NCI-H1105 (cell line): Measurements from ENCODE around the gene PCBP3.
A peak's percentile ranks its signal among the peaks of the same experiment; 100 is the strongest.
"Not testable (repeated sequence)": the region's sequence is repeated elsewhere in the genome, so short reads cannot be mapped to it uniquely, and the experiment has no call there.

Experiments
- DNase-seq: peaks from one replicate; lab custom pipeline; 2025; lab: John Stamatoyannopoulos, UW

PCBP3 gene

DNA sequence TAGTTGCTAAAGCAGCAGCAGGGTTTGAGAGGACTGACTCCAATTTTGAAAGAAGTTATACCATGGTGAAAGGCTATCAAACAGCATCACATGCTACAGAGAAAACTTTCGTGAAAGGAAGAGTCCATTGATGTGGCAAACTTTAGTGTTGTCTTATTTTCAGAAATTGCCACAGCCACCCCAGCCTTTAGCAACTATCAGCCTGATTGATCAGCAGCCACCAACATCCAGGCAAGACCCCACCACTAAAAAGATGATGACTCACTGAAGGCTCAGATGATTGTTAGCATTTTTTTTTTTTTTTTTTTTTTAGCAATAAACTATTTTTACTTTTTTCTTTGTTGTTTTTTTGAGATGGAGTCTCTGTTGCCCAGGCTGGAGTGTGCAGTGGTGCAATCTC, 35.3 kb downstream of the PCBP3 start:
- not testable (repeated sequence) for DNase-seq

GRCh38 chr21:45680215-45680614, 36.7 kb downstream of the PCBP3 start:
- DNase-seq, result no peak

DNA sequence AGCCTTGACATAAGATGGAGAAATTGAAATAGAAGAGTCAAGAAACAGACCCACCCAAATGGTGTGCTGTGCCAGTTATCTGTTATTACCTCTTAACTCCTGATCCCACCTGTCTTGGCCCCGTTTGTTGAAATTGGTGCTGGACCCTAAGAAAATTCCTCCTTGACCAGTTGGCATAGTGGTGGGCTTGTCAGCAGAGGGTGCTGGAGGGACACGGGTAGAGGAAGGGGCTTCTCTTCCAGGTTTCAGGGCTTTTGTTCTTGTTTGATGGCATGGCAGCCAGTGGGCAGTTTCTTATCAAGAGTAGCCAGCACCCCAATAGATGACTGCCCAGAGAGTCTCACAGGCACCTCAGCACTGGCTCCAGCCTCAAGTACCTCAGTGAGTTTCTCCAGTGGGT, 51.6 kb downstream of the PCBP3 start:
- no peak for DNase-seq

DNA sequence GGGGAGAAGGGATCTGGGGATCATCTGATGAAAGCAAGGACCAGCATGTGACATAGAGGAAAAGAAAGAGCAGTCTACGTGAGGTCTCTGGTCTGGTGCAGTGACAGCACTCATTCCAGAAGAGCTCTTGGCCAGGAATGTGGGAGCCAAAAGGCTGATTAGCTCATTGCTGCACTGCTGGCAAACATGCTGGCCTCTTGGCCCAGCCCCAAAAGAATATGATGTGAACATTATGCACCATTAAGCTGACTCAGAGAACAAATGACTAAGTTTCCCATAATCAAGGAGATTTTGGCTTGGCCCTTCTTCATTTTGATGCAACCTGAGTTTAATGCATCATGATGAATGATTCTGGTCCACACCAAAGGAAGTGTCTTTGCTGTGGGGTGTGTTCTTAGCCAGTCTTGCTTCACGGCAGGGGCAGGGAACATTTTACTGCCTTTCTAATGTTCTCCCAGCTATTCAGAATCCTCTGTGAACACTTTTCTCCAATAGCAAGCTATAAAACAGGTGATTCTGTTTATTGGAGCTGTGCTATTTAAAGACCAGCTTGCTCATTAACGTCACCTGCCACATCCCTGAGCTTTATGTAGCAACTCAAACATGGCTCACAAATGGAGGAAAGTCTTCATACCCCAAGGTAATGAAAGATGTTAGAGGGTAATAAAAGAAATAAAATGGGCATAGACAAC, 55.1 kb downstream of the PCBP3 start:
- peak; percentile 4 for DNase-seq

GRCh38 chr21:45699251-45699942, 55.9 kb downstream of the PCBP3 start:
- no peak for DNase-seq

DNA sequence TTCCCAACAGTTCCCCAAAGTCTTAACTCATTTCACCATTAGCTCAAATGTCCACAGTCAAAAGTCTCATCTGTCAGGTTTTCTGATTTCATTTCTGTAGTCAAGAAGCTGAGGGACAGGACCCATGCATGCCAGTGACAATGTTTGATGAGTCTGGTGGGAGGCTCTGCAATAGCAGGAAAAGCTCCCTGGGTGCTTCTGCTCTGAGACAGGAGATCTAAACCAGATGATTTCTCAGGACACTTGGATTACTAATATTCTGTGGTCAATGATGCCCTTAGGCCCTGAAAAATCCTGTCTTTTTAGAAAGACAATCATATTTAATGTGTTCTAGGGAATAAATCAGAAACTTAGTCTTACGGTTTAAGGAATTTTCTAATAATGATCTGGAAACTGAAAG, 56.4 kb downstream of the PCBP3 start:
- no peak for DNase-seq

DNA sequence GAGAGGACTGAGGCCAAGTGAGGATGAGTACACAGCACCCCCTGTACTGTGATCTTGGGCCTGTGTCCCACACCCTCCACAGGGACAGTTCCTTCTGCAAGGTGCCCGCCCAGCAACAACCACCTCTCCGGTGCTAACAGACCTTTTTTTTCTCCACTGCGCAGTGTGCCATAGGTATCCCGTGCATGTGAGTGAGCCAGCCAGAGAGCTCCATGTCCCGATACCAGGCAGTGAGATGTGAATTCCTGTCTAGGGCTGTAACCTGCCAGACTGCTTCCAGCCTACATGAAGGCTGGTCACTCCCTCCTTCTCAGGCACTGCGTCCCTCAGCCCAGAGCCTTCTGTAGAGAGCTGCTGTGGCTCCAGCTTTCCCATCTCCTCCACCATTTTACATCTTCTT, 56.9 kb downstream of the PCBP3 start:
- no peak for DNase-seq

- no peak for DNase-seq
These were observed 61.0 kb downstream of the PCBP3 start for GRCh38 chr21:45704311-45705108.

- no peak for DNase-seq
These were observed 62.8 kb downstream of the PCBP3 start for GRCh38 chr21:45706299-45706698.

- DNase-seq, result no peak
These were observed 65.6 kb downstream of the PCBP3 start for GRCh38 chr21:45709173-45709572.

- DNase-seq, result no peak
These were observed 66.3 kb downstream of the PCBP3 start for GRCh38 chr21:45709696-45710268.

- not testable (repeated sequence) for DNase-seq
These were observed 66.8 kb downstream of the PCBP3 start for GRCh38 chr21:45710306-45710705.

- no peak for DNase-seq
These were observed 70.1 kb downstream of the PCBP3 start for GRCh38 chr21:45713613-45714012.

DNA sequence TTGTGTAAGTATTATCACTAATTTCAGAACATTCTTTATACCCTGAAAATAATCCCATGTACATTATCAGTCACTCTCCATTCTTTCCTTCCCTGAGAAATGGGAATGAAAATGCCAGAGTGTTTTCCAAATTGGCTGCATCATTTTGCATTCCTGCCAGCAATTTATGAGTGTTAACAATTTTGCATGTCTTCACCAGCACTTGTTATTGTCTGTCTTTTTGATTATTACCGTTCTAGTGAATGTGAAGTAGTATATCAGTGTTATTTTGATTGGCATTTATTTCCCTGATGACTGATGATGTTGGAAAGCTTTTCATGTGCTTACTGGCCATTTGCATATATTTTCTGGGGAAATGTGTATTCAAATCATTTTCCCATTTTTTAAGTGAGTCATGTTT, 71.9 kb downstream of the PCBP3 start:
- DNase-seq, result no peak

DNA sequence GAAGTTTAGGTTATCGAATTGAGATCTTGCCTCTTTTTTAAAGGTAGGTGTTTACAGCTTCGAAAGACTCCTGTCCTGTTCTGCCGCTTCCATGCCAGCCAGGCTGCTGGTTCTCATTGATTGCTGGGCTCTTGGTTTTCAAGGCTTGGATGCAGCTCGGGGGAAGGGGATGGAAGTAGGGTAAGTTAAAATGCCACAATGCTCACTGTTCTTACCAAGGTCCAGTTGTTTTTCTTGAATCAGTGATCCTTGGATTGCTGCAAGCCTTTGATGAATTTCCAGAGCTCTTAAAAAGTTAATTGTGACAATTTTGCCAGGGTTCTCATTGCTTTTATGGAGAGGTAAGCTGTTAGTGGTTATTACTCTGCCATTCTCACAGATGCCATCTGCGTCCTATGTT, 74.9 kb downstream of the PCBP3 start:
- DNase-seq, result no peak

GRCh38 chr21:45719177-45719802, 75.8 kb downstream of the PCBP3 start:
- DNase-seq, result no peak

DNA sequence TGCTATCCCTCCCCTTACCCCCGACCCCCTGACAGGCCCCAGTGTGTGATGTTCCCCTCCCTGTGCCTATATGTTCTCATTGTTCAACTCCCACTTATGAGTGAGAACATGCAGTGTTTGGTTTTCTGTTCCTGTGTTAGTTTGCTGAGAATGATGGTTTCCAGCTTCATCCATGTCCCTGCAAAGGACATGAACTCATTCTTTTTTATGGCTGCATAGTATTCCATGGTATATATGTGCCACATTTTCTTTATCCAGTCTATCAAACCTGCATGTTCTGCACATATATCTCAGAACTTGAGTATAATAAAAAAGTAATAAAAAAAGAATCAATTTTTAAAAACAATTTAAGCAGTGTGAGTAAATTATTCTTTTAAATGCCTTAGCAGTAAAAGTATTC, 76.7 kb downstream of the PCBP3 start:
- not testable (repeated sequence) for DNase-seq

DNA sequence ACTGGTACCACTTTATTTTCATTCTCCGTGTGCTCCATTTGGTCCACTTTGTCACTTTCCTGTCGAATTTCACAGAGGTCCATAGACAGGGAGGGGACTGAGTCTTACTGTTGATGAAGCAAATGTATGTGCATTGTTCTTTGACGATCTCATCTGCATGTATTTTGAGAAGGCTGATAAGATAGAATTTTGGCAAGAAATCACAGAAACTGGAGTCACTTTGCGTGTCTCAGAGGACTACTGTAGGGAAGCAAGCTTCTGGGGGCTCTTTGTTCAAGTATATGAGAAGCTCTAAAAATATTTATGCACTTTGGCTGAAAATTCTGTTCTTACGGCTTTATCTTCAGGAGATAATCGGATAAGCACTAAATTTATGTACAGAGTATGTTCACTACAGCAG, 78.1 kb downstream of the PCBP3 start:
- DNase-seq, result no peak

DNA sequence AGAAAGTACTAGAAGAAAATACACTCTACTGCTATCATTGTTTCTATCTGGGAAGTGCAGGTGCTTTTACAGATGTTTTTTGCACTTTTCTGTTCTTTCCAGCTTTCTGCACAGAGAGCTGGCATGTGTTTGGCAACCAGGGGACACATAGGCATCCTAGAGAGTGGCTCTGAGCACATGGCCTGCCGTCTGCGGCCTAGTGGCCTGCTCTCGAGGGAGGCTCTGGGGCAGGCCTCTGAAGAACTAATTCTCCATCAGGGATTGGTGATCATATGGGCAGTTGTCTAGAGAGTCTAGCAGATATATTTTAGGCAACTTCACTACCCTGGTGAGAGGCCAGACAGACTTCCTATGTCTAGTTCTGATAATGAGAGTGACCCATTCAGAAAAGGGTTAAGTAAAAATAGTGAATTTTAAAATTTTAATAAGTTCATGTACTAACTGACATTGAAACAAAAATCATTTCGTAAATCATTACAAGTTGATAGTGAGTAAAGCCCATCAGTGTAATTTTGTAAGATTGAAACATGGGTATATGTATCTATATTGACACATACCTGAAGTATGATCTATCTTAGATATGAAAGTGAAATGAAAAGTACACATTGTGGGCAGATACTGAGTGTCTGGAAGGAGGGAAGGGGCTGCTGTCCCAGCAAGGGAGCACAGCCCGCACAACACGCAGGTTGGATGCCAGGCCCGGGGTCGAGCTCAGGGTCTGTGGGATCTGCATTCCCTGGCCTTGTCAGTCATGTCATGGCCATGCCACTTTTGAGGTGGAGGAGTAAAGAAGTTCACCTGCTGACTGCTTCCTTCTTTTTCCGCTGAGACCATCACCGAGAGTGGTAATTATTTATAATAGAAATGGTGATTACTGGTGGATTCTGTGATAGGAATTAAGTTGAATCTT, 79.8 kb downstream of the PCBP3 start:
- no peak for DNase-seq

GRCh38 chr21:45724345-45724961, 80.9 kb downstream of the PCBP3 start:
- no peak for DNase-seq
